Ishikawa (cell line): ENCODE data around the gene GALNT6.

Source experiments
- CEBPB ChIP-seq: IDR thresholded peaks from 2 replicates; pipeline ENCODE4 v1.6.1; 2012
- CREB1 ChIP-seq: IDR thresholded peaks from 2 replicates; pipeline ENCODE4 v1.6.1; 2012; ENCODE audit warnings: low read depth
- EGR1 ChIP-seq: IDR thresholded peaks from 2 replicates; pipeline ENCODE4 v1.6.1; 2012
- EP300 ChIP-seq: IDR thresholded peaks from 2 replicates; pipeline ENCODE4 v1.6.1; 2012; ENCODE audit warnings: borderline replicate concordance
- FOXM1 ChIP-seq: IDR thresholded peaks from 2 replicates; pipeline ENCODE4 v1.6.1; 2012; ENCODE audit warnings: low read depth, borderline replicate concordance
- NFIC ChIP-seq: IDR thresholded peaks from 2 replicates; pipeline ENCODE4 v1.6.1; 2012
- RAD21 ChIP-seq: IDR thresholded peaks from 2 replicates; pipeline ENCODE4 v1.6.1; 2012; ENCODE audit warnings: low read depth
- TAF1 ChIP-seq: IDR thresholded peaks from 2 replicates; pipeline ENCODE4 v1.6.1; 2012; ENCODE audit warnings: low read depth, mild to moderate bottlenecking
- TCF12 ChIP-seq: IDR thresholded peaks from 2 replicates; pipeline ENCODE4 v1.6.1; 2012; ENCODE audit warnings: low read depth
- TEAD4 ChIP-seq: IDR thresholded peaks from 2 replicates; pipeline ENCODE4 v1.6.1; 2012
- YY1 ChIP-seq: IDR thresholded peaks from 2 replicates; pipeline ENCODE4 v1.6.1; 2012; ENCODE audit warnings: low read depth
- ZBTB7A ChIP-seq: IDR thresholded peaks from 2 replicates; pipeline ENCODE4 v1.6.1; 2012; ENCODE audit warnings: low read depth
- TF ChIP-seq, protein P1 (sequence below): IDR thresholded peaks from 2 replicates; pipeline ENCODE4 v1.6.1; 2012
- TF ChIP-seq, protein P2 (sequence below): IDR thresholded peaks from 2 replicates; pipeline ENCODE4 v1.6.1; 2012; ENCODE audit warnings: low read depth, mild to moderate bottlenecking
- TF ChIP-seq, protein P3 (sequence below): IDR thresholded peaks from 2 replicates; pipeline ENCODE4 v1.6.1; 2012

GALNT6 gene

DNA sequence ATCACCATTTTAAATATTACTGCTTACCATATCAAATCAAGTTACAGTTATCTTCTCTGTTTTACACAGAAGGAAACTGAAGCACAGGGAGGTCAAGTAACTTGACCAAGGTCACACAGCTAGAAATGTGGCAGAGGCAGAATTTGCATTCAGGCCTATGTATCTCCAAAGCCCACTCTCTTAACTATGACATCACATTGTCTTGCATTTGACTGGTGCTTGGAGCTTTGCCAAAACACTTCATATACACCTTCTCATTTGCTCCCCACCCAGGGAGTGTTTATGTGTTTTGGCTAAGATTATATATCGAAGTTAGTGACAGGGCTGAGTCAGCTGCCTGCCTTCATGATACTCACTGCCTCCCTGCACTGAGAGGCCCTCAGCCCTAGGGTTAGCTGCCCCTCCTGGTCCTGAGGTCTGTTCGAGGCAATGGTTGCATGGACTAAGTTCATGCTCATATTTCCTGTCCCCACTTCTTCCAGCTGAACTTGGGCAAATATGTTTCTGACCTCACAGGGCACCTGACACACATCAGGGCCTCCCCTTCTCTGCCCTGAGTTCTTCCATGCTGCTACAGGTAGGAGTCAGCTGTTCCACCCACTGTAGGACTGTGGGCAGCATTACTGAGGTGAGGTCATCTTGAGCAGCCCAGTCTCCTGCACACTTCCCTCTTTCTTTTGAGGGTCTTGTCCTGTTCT lies 1.8 kb downstream of the GALNT6 start:
- no peak for TF ChIP-seq NFIC
- no peak for TF ChIP-seq TEAD4
- TF ChIP-seq FOXM1 = no peak
- TF ChIP-seq EP300 = no peak
- no peak for TF ChIP-seq ZBTB7A
- TF ChIP-seq YY1 = no peak
- TF ChIP-seq CREB1 = no peak
- TF ChIP-seq, protein P1, sequence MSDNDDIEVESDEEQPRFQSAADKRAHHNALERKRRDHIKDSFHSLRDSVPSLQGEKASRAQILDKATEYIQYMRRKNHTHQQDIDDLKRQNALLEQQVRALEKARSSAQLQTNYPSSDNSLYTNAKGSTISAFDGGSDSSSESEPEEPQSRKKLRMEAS = no peak

DNA sequence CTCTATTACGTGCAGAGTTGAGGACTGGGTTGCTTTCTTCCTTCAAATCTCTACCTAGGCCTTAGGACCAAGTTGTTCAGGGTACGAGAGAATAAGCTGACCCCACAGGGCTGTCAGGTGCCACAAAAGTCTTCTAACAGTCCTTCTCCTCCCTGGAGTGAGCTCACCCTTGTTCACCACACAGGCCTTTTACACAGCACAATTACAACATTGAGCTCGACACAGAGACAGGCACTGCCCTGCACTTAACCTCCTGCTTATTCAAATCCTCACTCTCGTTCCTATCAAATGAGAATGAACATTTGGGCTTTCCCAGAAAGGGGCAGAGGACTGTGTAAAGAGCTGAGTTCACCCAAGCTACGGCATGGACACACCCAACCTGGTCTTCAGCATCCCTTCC lies 2.4 kb downstream of the GALNT6 start:
- TF ChIP-seq, protein P1 = no peak
- TF ChIP-seq TCF12 = no peak
- no peak for TF ChIP-seq YY1
- no peak for TF ChIP-seq TAF1

DNA sequence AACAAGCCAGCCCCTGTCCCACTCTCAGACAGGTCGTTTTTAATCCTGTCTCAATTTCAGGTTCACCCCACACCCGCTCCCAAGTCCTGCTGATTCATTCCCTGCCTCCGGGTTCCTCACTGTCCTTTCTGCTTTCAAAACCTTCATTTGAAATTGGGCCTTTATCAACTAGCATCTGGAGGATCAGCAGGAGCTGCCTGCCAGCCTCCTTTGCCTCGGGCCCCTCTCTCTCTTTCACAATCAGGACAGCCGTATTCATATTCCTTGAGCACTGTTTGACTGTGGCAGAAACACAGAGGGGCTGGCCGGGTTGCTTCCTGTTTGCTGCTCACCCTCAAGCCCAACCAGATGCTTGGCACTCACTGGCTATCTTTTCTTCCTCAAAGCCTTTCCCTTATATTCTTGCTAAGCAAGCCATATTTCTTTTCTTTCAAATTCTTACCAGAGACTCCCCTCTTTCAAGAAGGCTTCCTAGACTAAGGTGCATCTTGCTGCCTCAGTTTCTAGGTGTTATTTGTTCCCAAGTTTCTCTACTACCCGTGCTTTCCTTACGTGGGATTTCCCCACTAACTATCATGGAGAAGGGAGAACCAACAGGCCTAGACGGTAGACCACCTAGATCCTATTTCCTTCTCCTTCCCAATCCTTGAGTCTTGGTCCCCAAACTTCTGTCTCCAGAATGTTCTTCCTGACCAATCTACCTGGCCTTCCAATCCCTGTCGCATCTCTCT lies 3.0 kb downstream of the GALNT6 start:
- no peak for TF ChIP-seq CREB1
- no peak for TF ChIP-seq NFIC
- no peak for TF ChIP-seq TCF12
- TF ChIP-seq YY1 = no peak
- TF ChIP-seq EGR1 = no peak
- TF ChIP-seq TAF1 = no peak
- TF ChIP-seq FOXM1 = no peak
- TF ChIP-seq CEBPB = no peak
- no peak for TF ChIP-seq TEAD4
- no peak for TF ChIP-seq ZBTB7A
- TF ChIP-seq, protein P2, sequence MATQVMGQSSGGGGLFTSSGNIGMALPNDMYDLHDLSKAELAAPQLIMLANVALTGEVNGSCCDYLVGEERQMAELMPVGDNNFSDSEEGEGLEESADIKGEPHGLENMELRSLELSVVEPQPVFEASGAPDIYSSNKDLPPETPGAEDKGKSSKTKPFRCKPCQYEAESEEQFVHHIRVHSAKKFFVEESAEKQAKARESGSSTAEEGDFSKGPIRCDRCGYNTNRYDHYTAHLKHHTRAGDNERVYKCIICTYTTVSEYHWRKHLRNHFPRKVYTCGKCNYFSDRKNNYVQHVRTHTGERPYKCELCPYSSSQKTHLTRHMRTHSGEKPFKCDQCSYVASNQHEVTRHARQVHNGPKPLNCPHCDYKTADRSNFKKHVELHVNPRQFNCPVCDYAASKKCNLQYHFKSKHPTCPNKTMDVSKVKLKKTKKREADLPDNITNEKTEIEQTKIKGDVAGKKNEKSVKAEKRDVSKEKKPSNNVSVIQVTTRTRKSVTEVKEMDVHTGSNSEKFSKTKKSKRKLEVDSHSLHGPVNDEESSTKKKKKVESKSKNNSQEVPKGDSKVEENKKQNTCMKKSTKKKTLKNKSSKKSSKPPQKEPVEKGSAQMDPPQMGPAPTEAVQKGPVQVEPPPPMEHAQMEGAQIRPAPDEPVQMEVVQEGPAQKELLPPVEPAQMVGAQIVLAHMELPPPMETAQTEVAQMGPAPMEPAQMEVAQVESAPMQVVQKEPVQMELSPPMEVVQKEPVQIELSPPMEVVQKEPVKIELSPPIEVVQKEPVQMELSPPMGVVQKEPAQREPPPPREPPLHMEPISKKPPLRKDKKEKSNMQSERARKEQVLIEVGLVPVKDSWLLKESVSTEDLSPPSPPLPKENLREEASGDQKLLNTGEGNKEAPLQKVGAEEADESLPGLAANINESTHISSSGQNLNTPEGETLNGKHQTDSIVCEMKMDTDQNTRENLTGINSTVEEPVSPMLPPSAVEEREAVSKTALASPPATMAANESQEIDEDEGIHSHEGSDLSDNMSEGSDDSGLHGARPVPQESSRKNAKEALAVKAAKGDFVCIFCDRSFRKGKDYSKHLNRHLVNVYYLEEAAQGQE = no peak
- TF ChIP-seq EP300 = no peak
- TF ChIP-seq, protein P3, sequence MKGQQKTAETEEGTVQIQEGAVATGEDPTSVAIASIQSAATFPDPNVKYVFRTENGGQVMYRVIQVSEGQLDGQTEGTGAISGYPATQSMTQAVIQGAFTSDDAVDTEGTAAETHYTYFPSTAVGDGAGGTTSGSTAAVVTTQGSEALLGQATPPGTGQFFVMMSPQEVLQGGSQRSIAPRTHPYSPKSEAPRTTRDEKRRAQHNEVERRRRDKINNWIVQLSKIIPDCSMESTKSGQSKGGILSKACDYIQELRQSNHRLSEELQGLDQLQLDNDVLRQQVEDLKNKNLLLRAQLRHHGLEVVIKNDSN = no peak

DNA sequence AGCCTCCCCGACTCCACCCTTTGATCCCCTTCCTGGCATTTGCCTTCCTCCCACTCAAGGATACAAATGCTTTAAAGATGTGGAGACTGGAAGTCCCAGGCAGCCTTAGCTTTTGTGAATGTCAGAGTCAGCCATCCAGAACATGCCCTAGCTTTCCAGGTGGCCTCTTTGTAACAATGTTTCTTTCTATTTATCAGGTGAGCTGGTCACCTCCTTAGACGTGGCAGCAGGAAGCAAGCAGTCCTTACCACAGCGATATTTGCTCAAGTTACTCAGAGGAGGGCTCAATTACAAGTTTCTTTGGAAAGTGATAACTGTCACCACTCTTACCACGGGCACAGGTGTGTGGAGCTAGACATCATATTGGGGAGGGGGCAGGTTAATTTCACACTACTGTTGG lies 4.9 kb downstream of the GALNT6 start:
- TF ChIP-seq TEAD4 (0 out of 2 replicates have a peak, but pooled peaks have one; percentile 19), EP300 (peak; percentile 39; the same call in 1 of the 2 replicates), EGR1 (no peak), TAF1 (no peak), CEBPB (no peak), FOXM1 (no peak), ZBTB7A (no peak)
- TF ChIP-seq, protein P3 = 0 out of 2 replicates have a peak, but pooled peaks have one; percentile 4

DNA sequence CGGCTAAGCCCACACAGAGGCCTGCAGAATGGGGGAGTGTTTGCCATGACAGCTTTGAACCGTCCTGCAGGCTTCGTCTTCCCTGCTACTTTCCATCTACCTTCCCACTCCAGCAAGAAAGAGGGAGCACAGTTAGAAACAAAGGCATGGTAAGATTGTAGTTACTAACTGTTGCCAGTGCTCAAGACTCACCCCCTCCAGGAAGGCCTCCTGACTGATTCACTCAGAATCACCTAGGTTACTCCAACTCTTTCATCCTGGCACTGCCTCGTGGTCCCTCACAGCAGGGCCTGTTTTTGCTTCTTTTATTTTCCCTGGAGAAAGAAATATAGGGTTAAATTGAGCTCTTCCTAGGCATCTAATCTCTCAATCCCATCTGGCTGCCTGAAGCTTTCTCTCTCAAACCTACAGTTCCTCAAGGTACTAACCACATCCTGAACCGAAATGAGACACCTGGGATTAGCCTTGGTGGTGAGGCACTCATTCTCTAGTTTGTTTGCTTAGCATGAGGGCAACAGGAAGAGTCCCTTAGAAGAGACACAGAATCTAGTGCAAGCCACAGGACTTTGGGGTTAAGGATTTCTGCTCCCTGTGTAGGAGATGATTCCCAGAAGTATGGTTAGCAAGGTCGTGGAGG lies 7.8 kb downstream of the GALNT6 start:
- TF ChIP-seq CREB1 (no peak), CEBPB (no peak), TCF12 (no peak), EGR1 (no peak), FOXM1 (no peak), TEAD4 (no peak), TAF1 (no peak), RAD21 (no peak), EP300 (no peak), ZBTB7A (no peak), YY1 (no peak), NFIC (no peak)
- TF ChIP-seq, protein P1 = no peak
- TF ChIP-seq, protein P2 = no peak
- TF ChIP-seq, protein P3 = no peak
